ENCODE results near the gene VPS13C.

GRCh38 chr15:62027916-62028315 is 32.3 kb downstream of the VPS13C start:
- no peak for TF ChIP-seq CTCF (IDR thresholded peaks at IDR 0.05; ENCODE audit: low read depth, low read length, poor library complexity, severe bottlenecking)
- no peak for TF ChIP-seq EZH2phosphoT487 (IDR thresholded peaks at IDR 0.05; ENCODE audit: borderline replicate concordance, low read length)
